Measurements from ENCODE around the gene CNR1.
"Not testable (repeated sequence)": the region's sequence is repeated elsewhere in the genome, so short reads cannot be mapped to it uniquely, and the experiment has no call there.

The CNR1 gene

GRCh38 chr6:88165844-88166492, at the start of gene CNR1:
Gene CNR1, minus strand, starts transcription at chr6:88166347. Its CDS starts 21,073 bp downstream, at chr6:88145274.
- DNase-seq (ENCODE audit: extremely low spot score, insufficient read length, low read depth) (peak; percentile 18), FAIRE-seq (peak; percentile 49)

- DNase-seq (ENCODE audit: extremely low spot score, insufficient read length, low read depth): no peak
- FAIRE-seq: no peak
Measured at GRCh38 chr6:88211446-88211845, 45.3 kb upstream of the CNR1 start.

GRCh38 chr6:88209301-88209700, 43.2 kb upstream of the CNR1 start:
- FAIRE-seq (no peak), DNase-seq (ENCODE audit: extremely low spot score, insufficient read length, low read depth) (no peak)

GRCh38 chr6:88208726-88209125, 42.6 kb upstream of the CNR1 start:
- no peak for DNase-seq (ENCODE audit: extremely low spot score, insufficient read length, low read depth)
- no peak for FAIRE-seq

GRCh38 chr6:88201734-88202133, 35.6 kb upstream of the CNR1 start:
- DNase-seq (ENCODE audit: extremely low spot score, insufficient read length, low read depth); FAIRE-seq: not testable (repeated sequence)

- DNase-seq (ENCODE audit: extremely low spot score, insufficient read length, low read depth): no peak
- no peak for FAIRE-seq
Measured at GRCh38 chr6:88184921-88185320, 18.8 kb upstream of the CNR1 start.

GRCh38 chr6:88183471-88183870, 17.3 kb upstream of the CNR1 start:
- DNase-seq (ENCODE audit: extremely low spot score, insufficient read length, low read depth): no peak
- FAIRE-seq: no peak

GRCh38 chr6:88179692-88180091, 13.5 kb upstream of the CNR1 start:
- DNase-seq (ENCODE audit: extremely low spot score, insufficient read length, low read depth) (no peak), FAIRE-seq (peak; percentile 89)

- peak; percentile 82 for FAIRE-seq
Measured at GRCh38 chr6:88177961-88178464, 11.9 kb upstream of the CNR1 start.

GRCh38 chr6:88174906-88175305, 8.8 kb upstream of the CNR1 start:
- no peak for DNase-seq (ENCODE audit: extremely low spot score, insufficient read length, low read depth)
- peak; percentile 68 for FAIRE-seq

More at GRCh38 chr6:88177961-88178464, 11.9 kb upstream of the CNR1 start:
- DNase-seq (ENCODE audit: extremely low spot score, insufficient read length, low read depth): no peak

- DNase-seq (ENCODE audit: extremely low spot score, insufficient read length, low read depth) (no peak), FAIRE-seq (no peak)
Measured at GRCh38 chr6:88171312-88171711, 5.2 kb upstream of the CNR1 start.

GRCh38 chr6:88168362-88168761, 2.2 kb upstream of the CNR1 start:
- DNase-seq (ENCODE audit: extremely low spot score, insufficient read length, low read depth) (no peak), FAIRE-seq (no peak)

- DNase-seq (ENCODE audit: extremely low spot score, insufficient read length, low read depth) (no peak), FAIRE-seq (peak; percentile 18)
Measured at GRCh38 chr6:88167352-88167937, 1.3 kb upstream of the CNR1 start.

- DNase-seq (ENCODE audit: extremely low spot score, insufficient read length, low read depth): no peak
- FAIRE-seq: no peak
Measured at GRCh38 chr6:88166493-88167351, 575 bp upstream of the CNR1 start.

- DNase-seq (ENCODE audit: extremely low spot score, insufficient read length, low read depth) (no peak), FAIRE-seq (no peak)
Measured at GRCh38 chr6:88165087-88165843, 882 bp downstream of the CNR1 start.

GRCh38 chr6:88164061-88164460, 2.1 kb downstream of the CNR1 start:
- DNase-seq (ENCODE audit: extremely low spot score, insufficient read length, low read depth) (no peak), FAIRE-seq (no peak)

- DNase-seq (ENCODE audit: extremely low spot score, insufficient read length, low read depth): no peak
- FAIRE-seq: no peak
Measured at GRCh38 chr6:88163616-88164015, 2.5 kb downstream of the CNR1 start.

GRCh38 chr6:88161940-88162339, 4.2 kb downstream of the CNR1 start:
- DNase-seq (ENCODE audit: extremely low spot score, insufficient read length, low read depth) (no peak), FAIRE-seq (no peak)

GRCh38 chr6:88157106-88157505, 9.0 kb downstream of the CNR1 start:
- FAIRE-seq (no peak), DNase-seq (ENCODE audit: extremely low spot score, insufficient read length, low read depth) (no peak)

GRCh38 chr6:88145298-88145963, 20.7 kb downstream of the CNR1 start:
- no peak for FAIRE-seq
- no peak for DNase-seq (ENCODE audit: extremely low spot score, insufficient read length, low read depth)
